Neural progenitor cell (in vitro differentiated cells): Measurements from ENCODE around the gene HS3ST4. TPM values are rescaled to one million over a fixed set of nuclear protein-coding genes. Genes with fewer than 3 reads are reported as not detected.
A peak's percentile ranks its signal among the peaks of the same experiment; 100 is the strongest.

Experiments
- DNase-seq: peaks from one replicate; pipeline ENCODE4 v3.0.0-alpha.2; 2016; ENCODE audit warnings: low spot score
- H2AFZ ChIP-seq: fragments of 200-600 bp; sonication (generic); replicated peaks from 2 replicates; pipeline ENCODE4 v1.6.1; 2016; ENCODE audit warnings: antibody characterized with exemption
- H3F3A ChIP-seq: fragments of 200-600 bp; sonication (generic); 2 replicates; pipeline ENCODE4 v1.6.1; 2016; ENCODE audit warnings: antibody characterized with exemption, low read depth
- H3K27ac ChIP-seq: fragments of 200-600 bp; sonication (generic); 2 replicates; pipeline ENCODE4 v1.5.1; 2016; ENCODE audit warnings: mild to moderate bottlenecking
- H3K27me3 ChIP-seq: fragments of 200-600 bp; sonication (generic); 2 replicates; pipeline ENCODE4 v1.6.1; 2016; ENCODE audit warnings: mild to moderate bottlenecking, moderate library complexity
- H3K36me3 ChIP-seq: fragments of 200-600 bp; sonication (generic); 2 replicates; pipeline ENCODE4 v1.5.1; 2016
- H3K4me1 ChIP-seq: fragments of 200-600 bp; sonication (generic); 2 replicates; pipeline ENCODE4 v1.6.1; 2016; ENCODE audit warnings: mixed run types
- H3K4me2 ChIP-seq: fragments of 200-600 bp; sonication (generic); 2 replicates; pipeline ENCODE4 v1.6.1; 2016
- H3K4me3 ChIP-seq: fragments of 200-600 bp; sonication (generic); 2 replicates; pipeline ENCODE4 v1.5.1; 2016
- H3K79me2 ChIP-seq: fragments of 200-600 bp; sonication (generic); 2 replicates; pipeline ENCODE4 v1.6.1; 2016; ENCODE audit warnings: low read depth
- H3K9ac ChIP-seq: fragments of 200-600 bp; sonication (generic); 2 replicates; pipeline ENCODE4 v1.6.1; 2016
- H3K9me3 ChIP-seq: fragments of 200-600 bp; sonication (generic); 2 replicates; pipeline ENCODE4 v1.5.1; 2016; ENCODE audit warnings: low read depth
- H4K20me1 ChIP-seq: fragments of 200-600 bp; sonication (generic); 2 replicates; pipeline ENCODE4 v1.6.1; 2016; ENCODE audit warnings: low read depth
- H3K27ac Mint-ChIP-seq: 3 replicates; pipeline ENCODE4 v1.8.0; 2021; ENCODE audit warnings: mixed read lengths
- H3K27me3 Mint-ChIP-seq: 2 replicates; pipeline ENCODE4 v1.8.0; 2022; ENCODE audit warnings: low read depth, mild to moderate bottlenecking, inconsistent platforms, moderate library complexity, mixed read lengths; ENCODE audit not compliant: insufficient read depth
- H3K36me3 Mint-ChIP-seq: 3 replicates; pipeline ENCODE4 v1.8.0; 2021; ENCODE audit warnings: mixed read lengths
- H3K4me1 Mint-ChIP-seq: 3 replicates; pipeline ENCODE4 v1.8.0; 2021; ENCODE audit warnings: mixed read lengths
- H3K4me3 Mint-ChIP-seq: 3 replicates; pipeline ENCODE4 v1.8.0; 2021; ENCODE audit warnings: mild to moderate bottlenecking, moderate library complexity, mixed read lengths
- H3K9me3 Mint-ChIP-seq: 3 replicates; pipeline ENCODE4 v1.8.0; 2020; ENCODE audit warnings: mixed read lengths
- EZH2 ChIP-seq: fragments of 200-600 bp; sonication (generic); IDR thresholded peaks from 2 replicates; pipeline ENCODE4 v1.6.1; 2017; ENCODE audit warnings: antibody characterized with exemption, mild to moderate bottlenecking, moderate library complexity
- EZH2phosphoT487 ChIP-seq: fragments of 200-600 bp; sonication (generic); IDR thresholded peaks from 2 replicates; pipeline ENCODE4 v1.6.1; 2017; ENCODE audit warnings: antibody characterized with exemption
- total RNA-seq: library from RNA; depleted of rRNA; stranded (reverse); fragments of >200 nt; gene quantifications from 2 replicates; pipeline ENCODE4 v1.2.3, GENCODE V29; 2015; ENCODE audit warnings: low replicate concordance
- TF ChIP-seq, protein P1 (sequence below): fragments of 200-600 bp; sonication (generic); IDR thresholded peaks from 2 replicates; pipeline ENCODE4 v1.5.1; 2017; ENCODE audit warnings: antibody characterized with exemption, mild to moderate bottlenecking

Gene HS3ST4
- total RNA-seq, 1 donor from 2014 or later = 2.5 TPM

DNA sequence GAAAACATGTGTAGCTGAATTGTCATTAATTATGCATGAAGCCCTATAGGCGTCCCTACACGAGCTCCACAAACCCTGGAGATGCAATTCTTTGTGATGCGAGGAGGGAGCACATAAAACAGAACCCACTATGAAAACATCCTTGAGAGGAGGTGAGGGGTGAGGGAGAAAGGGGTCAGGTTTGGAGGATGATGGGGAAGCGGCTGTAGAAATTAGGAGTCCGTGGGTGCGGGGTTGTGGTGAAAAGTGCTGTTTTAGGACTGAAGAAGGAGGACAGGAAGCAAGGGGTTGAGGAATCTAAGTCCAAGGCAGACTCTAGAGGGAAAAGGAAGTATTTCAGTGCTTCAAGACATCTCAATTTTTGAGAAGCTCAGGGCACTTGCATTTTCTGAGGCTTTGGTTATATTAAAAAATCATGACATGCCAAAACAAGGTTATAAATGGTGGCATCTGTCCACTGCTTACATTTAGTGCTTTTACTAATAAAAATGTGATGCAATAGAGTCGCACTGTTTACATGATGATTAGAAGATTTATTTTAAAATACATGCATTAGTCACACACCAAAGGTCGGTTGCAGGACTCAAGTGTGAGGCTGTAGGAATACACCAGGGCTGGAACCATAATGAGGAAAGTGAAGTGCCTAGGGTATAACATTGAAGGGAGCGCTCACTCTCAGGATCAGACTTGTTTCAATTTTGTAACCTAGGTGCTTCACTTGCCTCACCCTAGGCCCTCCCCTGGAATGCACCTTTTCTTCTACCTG is 379.5 kb downstream of the HS3ST4 start:
- Histone ChIP-seq H3K36me3 (no peaks in the 10 kb centered on the region), H3K79me2 (no peaks in the 10 kb centered on the region), H3K9me3 (no peaks in the 10 kb centered on the region), H3K9ac (no peak overlapping the region), H3K4me2 (no peak overlapping the region), H3K4me1 (peaks cover 3% of the 10 kb centered on the region), H3K4me3 (no peak overlapping the region), H3K27me3 (no peaks in the 10 kb centered on the region), H3F3A (no peaks in the 10 kb centered on the region), H2AFZ (no peak overlapping the region), H4K20me1 (no peaks in the 10 kb centered on the region), H3K27ac (no peak overlapping the region)
- Mint-ChIP-seq H3K27me3 (peaks cover 5% of the 10 kb centered on the region), H3K4me3 (peak overlapping the region; percentile 65), H3K27ac (peak overlapping the region; percentile 88), H3K9me3 (peaks cover 4% of the 10 kb centered on the region), H3K4me1 (peaks cover 36% of the 10 kb centered on the region), H3K36me3 (peaks cover 4% of the 10 kb centered on the region)
- no peak for DNase-seq
- TF ChIP-seq EZH2 (no peak), EZH2phosphoT487 (no peak)
- TF ChIP-seq, protein P1, sequence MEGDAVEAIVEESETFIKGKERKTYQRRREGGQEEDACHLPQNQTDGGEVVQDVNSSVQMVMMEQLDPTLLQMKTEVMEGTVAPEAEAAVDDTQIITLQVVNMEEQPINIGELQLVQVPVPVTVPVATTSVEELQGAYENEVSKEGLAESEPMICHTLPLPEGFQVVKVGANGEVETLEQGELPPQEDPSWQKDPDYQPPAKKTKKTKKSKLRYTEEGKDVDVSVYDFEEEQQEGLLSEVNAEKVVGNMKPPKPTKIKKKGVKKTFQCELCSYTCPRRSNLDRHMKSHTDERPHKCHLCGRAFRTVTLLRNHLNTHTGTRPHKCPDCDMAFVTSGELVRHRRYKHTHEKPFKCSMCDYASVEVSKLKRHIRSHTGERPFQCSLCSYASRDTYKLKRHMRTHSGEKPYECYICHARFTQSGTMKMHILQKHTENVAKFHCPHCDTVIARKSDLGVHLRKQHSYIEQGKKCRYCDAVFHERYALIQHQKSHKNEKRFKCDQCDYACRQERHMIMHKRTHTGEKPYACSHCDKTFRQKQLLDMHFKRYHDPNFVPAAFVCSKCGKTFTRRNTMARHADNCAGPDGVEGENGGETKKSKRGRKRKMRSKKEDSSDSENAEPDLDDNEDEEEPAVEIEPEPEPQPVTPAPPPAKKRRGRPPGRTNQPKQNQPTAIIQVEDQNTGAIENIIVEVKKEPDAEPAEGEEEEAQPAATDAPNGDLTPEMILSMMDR = no peak

DNA sequence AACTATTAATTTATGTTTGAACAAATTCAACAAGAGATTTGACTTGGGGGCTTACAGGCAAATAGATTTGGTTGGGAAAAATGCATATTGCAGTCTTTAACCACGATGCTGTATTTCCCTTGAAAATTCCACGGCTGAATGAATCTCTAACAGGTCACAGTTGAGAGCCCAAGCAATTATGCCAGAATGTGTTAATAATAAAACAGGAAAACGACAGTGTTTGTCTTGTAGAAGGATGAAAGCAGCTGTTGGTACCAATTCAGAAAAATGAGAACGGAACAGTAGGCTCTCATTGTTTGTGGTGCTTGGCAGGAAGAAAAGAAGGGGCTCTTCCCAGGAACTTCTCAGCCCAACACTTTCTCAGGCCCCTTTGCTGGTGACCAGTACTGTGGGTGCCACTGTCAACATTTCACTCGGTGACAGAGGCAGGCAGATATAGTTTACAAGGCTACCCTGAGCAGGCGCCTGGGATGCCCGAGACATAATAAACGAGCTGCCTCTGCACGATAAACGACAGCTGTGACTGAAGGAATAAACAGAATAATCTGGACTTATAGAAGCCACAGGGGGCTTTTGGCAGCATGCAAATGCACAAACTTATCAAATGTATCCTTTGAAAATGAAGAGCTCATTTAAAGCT is 387.1 kb downstream of the HS3ST4 start:
- H3K36me3 ChIP-seq = no peaks in the 10 kb centered on the region
- H3K36me3 Mint-ChIP-seq = no peaks in the 10 kb centered on the region
- H3K27me3 ChIP-seq = no peaks in the 10 kb centered on the region
- no peaks in the 10 kb centered on the region for H3K9me3 ChIP-seq
- no peaks in the 10 kb centered on the region for H3K79me2 ChIP-seq
- no peak overlapping the region for H3K4me3 ChIP-seq
- H3K27me3 Mint-ChIP-seq = peaks cover 4% of the 10 kb centered on the region
- no peaks in the 10 kb centered on the region for H3F3A ChIP-seq
- no peaks in the 10 kb centered on the region for H4K20me1 ChIP-seq
- peaks cover 18% of the 10 kb centered on the region for H3K4me1 ChIP-seq
- no peak overlapping the region for H3K27ac ChIP-seq
- no peak for DNase-seq
- peak overlapping the region; percentile 16 for H3K4me2 ChIP-seq
- peaks cover 51% of the 10 kb centered on the region for H3K4me1 Mint-ChIP-seq
- H3K27ac Mint-ChIP-seq = peak overlapping the region; percentile 90
- TF ChIP-seq EZH2 (no peak), EZH2phosphoT487 (no peak)
- TF ChIP-seq, protein P1 = no peak
- H2AFZ ChIP-seq = no peak overlapping the region
- no peak overlapping the region for H3K4me3 Mint-ChIP-seq
- peaks cover 2% of the 10 kb centered on the region for H3K9me3 Mint-ChIP-seq
- H3K9ac ChIP-seq = no peak overlapping the region

GRCh38 chr16:26087091-26087490 is 395.3 kb downstream of the HS3ST4 start:
- Mint-ChIP-seq H3K4me3 (no peak overlapping the region), H3K4me1 (peaks cover 38% of the 10 kb centered on the region), H3K9me3 (peaks cover 4% of the 10 kb centered on the region), H3K27me3 (peaks cover 7% of the 10 kb centered on the region), H3K36me3 (no peaks in the 10 kb centered on the region), H3K27ac (no peak overlapping the region)
- Histone ChIP-seq H4K20me1 (no peaks in the 10 kb centered on the region), H3K9me3 (no peaks in the 10 kb centered on the region), H3K4me2 (no peak overlapping the region), H3K4me1 (peaks cover 17% of the 10 kb centered on the region), H3K27ac (no peak overlapping the region), H3K79me2 (no peaks in the 10 kb centered on the region), H3F3A (no peaks in the 10 kb centered on the region), H3K36me3 (no peaks in the 10 kb centered on the region), H2AFZ (no peak overlapping the region), H3K9ac (no peak overlapping the region), H3K4me3 (no peak overlapping the region), H3K27me3 (no peaks in the 10 kb centered on the region)
- TF ChIP-seq, protein P1 = no peak
- no peak for TF ChIP-seq EZH2phosphoT487
- no peak for TF ChIP-seq EZH2
- no peak for DNase-seq
